SW480 (cell line): ENCODE results near the gene DNAH7.

ENCODE experiments used
- DNase-seq: peaks from one replicate; pipeline ENCODE4 v3.0.0-alpha.2; 2016; ENCODE audit warnings: low spot score

Gene DNAH7

GRCh38 chr2:195861821-195862220 is 206.8 kb downstream of the DNAH7 start:
- no peak for DNase-seq

DNA sequence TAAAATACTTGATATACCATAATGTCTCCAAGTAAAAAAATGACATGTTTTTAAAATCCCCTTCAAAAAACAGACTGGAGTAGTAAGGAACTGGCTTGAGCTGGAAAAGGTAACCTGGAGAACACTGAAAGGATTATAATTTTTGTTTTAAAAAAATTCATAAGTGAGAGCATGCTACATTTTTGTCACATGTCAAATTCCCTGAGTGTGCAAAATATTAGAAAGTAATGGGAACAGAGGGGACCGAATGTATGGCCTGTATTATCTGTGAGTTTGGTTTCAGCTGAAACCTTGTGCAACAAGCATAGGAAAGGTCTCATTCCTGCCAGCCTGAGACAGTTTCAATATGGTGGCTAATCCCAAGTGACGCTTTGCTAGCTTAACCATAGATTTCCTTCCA is 209.1 kb downstream of the DNAH7 start:
- DNase-seq, result no peak

- no peak for DNase-seq
Observed at GRCh38 chr2:195857132-195857531, 211.5 kb downstream of the DNAH7 start.

GRCh38 chr2:195850764-195851163 is 217.9 kb downstream of the DNAH7 start:
- DNase-seq, result no peak

DNA sequence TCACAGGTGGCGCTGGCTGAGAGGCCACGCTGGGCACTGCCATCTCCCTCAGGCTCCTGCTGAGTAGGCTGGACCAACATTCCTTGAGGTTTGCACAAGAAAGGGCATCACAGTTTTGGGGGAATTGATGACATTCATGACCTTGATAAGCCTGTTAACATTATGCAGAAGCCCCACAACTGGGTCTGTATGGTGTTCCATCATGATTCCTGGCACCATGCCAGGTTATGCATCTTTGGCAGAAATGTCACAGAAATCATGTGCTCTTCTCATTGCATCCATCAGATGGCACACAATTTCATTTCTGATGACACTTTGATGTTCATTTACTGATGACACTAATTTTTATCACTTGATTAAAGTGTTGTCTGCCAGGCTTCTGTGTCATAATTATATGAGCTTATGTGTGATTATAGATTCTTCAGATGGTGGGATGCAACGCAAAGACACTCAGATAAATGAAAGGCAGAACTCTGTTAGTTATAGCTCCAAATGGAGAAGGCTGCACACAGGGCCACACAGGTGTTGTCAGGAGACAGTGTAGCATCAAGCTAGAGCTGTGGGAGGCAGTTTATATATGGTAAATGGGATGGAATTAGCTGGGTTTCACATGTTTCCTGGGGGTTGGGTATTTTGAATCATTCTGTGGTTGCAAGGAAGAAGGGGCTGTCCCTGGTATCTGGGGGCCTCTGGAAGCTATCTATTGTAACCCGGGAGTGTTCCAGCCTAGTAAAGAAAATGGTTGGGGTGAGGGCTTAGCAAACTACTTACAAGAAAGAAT is 220.3 kb downstream of the DNAH7 start:
- DNase-seq, result no peak

- DNase-seq, result no peak
Observed at GRCh38 chr2:195842932-195843331, 225.7 kb downstream of the DNAH7 start.

DNA sequence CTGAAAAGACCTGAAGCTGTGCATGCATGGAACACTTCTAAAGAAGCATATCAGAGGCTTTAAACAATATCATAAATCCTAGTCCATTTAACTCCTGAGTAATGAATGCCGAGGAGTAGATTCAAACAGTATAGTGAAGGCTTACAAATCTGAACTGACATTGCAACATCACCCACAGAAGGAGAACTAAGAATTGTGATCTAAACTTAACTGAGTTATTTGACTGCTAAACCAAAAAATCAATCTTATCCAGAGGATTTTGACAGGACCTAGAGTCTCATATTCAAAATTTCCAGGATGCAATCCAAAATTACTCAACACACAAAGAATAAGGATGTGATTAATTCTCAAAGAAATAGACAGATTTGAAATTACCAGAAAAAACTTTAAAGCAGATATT is 230.6 kb downstream of the DNAH7 start:
- DNase-seq, result no peak

DNA sequence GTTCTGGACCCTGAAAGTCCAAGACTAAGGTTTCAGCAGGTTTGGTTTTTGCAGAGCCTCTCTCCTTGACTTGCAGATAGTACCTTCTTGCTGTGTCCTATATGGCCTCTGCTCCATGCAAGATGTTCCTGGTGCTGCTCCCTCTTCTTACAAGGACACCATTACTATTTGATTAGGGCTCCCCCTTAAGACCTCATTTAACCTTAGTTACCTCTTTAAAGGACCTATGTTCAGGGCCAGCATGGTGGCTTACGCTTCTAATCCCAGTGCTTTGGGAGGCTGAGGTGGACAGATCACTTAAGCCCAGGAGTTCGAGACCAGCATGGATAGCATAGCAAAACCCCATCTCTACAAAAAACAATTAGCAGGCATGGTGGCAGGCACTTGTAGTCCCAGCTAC is 232.6 kb downstream of the DNAH7 start:
- no peak for DNase-seq

DNA sequence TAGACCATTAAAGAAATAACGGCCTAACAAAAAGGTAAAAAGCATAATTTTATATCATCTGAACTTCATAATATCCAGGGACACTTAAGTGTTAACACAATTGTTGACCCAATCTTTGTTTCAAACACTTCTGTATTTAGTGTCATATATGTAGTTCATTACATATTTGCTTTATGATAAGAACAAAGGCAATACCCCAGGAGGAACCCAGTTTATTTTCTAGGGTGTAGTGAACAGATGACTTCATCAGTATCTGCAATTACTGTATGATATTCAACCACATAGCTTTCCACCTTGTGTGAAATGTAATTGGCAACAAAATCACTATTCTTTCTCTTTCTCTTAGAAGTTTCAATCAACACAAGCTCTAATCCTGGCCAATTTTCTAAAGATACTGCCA is 233.8 kb downstream of the DNAH7 start:
- DNase-seq, result no peak

DNA sequence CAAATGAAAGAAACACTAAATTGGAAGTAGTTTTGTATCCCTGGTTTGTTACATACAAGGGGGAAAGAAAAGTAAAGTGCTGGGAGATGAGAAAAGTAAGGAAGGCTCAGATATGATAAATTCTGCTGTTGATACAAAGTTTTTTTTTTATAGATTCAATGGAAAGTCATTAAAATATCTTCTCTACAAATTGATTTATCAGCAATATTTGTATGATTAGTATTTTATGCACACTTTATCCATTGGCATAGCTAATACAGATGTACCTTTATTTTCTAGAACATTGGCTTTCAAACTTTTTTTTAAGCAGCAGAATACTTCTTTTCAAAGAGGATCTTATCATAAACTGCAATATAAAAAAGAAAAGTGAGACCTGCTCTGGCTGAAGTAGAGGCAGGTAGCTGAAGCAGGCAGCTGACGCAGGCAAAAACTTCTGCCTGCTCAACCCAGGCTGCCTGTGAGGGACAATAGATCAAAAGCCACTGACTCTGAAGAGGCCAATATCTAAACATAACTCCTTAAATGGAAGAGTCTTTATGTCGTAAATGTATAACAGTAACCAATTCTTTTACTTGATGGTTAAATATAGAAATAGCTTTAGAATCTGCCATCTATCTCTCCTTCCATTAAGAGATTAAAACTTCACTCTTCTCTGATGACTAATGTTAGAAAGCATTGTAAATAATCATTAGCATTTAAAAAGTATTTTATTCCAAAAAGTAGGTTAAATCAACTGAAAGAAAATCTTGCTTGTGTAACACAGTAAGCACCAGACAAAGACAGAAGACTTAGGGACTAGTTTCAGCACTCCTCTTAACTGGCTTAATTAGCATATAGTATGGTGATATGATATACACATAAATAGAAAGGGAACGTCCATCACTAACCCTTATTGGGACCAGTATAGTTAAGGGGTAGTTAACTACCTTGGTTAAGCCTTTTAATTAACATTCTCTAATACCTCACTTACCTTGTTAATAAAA is 237.4 kb downstream of the DNAH7 start:
- no peak for DNase-seq

GRCh38 chr2:195824478-195824877 is 244.2 kb downstream of the DNAH7 start:
- DNase-seq, result no peak

- no peak for DNase-seq
Observed at GRCh38 chr2:195823206-195823605, 245.4 kb downstream of the DNAH7 start.

DNA sequence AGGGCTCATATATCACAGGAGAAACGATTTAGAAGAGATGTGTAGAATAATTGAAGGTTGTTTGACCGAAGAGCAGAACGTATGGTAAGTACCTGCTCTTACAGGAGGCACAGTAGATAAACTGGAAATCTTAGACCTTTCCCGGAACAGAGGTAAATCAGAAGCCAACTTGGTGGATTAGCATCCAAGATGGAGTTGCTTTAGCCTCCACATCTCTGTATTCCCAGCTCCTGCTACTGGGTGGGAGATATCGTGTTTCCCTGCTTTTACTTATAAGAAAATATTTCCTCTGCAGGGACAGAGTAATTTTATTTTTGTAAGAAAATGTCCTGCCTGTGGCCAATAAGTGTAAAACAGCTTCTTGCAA is 247.1 kb downstream of the DNAH7 start:
- no peak for DNase-seq

- DNase-seq, result no peak
Observed at GRCh38 chr2:195820867-195821565, 247.6 kb downstream of the DNAH7 start.

- peak; percentile 9 for DNase-seq
Observed at GRCh38 chr2:195820373-195820772, 248.3 kb downstream of the DNAH7 start.

DNA sequence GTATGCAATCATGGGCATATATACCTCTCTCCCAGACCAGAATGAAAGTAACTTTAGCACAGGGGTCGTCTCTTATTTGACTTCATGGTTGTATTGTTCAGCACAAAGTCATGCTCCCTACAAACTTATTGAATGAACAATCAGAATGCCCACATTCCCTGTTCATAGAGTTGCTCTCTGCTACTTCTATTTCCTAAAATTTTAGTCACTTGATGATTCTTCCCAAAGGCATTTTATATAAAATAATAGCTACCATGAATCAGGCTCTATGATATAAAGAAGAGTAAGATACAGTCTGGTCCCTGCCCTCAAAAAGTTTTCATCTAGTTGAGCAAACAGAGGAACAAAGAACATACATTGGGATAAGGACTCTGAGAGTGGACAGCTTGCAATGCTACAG is 249.4 kb downstream of the DNAH7 start:
- no peak for DNase-seq

DNA sequence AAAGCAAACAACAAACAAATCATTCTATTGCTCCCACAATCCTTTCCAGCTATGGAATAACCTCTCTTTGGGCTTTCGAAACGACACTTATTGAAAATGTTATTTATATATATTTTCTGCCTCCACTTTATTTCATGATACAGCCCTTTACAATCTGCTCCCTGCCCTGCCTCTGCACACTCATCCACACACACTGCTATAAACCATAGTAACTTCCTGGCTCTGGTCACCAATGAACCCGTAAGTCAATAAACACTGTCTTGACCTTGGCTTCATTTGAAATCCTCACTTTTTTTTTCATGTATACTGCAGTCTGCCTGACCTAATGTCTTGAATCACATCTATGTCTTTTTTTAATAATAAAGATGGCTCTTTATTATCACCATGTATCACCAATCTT is 250.1 kb downstream of the DNAH7 start:
- DNase-seq, result no peak

GRCh38 chr2:195818106-195818505 is 250.5 kb downstream of the DNAH7 start:
- DNase-seq, result no peak

- DNase-seq, result no peak
Observed at GRCh38 chr2:195815083-195815482, 253.6 kb downstream of the DNAH7 start.

DNA sequence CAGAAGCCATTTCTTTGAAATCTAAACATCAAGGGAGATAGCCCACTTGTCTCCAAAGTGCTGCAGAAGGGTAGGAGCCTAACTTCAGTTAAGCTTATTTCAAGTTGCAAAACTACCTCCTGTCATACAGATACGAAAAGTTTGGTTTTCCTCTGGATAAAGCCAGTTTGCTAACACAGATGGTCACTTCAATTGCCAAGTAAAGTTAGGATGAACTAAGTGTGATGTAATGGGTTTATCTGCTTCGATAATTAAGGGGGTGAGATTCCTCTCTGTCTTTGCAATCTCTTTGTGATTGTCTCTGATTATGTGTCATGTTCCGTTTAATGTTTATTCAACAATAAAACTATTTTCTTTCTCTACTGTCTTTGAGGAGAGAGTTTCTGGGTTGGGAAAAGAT is 255.2 kb downstream of the DNAH7 start:
- no peak for DNase-seq

DNA sequence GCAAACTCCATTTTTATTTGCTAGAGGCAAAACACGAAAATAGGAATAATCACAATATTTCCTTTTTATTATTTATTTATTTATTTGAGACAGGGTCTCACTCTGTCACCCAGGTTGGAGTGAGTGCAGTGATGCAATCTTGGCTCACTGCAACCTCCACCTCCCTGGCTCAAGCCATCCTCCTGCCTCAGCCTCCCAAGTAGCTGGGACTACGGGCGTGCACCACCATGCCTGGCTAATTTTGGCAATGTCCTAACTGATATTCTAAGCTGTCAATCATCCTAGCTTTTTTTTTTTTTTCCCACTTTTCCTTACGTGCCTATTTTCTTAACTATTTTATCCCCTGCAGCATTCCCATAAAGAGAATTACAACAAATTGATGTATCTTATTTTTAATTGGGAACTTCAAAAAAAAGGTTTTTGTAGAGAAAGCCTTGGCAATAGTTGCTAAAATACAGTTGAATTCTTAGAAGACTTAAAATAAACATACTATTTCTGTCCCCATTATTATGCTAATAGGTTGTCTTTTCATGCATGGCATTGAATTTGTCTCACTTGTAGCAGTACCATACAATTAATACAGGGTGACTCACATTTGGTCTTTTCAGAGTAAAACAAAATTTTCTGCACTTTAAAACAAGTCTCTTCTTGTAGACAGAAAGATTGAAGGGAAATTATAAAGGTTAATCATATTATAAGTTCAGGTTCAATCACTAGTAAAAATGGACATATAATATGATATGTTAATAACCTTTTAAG is 258.1 kb downstream of the DNAH7 start:
- DNase-seq, result no peak

DNA sequence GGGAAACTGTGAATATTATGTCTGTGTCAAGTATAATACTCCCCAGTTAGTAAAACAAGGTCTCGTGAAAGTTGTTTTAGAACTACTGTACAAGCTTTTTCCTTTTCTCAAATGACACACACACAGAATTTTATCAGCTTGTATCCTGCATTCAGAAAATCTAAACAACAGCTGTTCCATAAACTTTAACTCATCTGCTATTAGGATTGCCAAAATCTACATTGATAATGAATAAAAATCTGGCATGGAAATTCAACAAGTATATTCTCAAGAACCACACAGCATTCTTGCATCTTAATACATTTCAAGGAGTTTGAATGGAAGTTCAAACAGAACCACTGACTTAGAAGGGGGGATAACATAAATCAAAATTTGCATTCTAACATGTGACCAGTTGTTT is 260.4 kb downstream of the DNAH7 start:
- no peak for DNase-seq
